Suprapubic skin (tissue), 4 donors: ENCODE measurements around the gene ALDH1L1. TPM values are rescaled to one million over a fixed set of nuclear protein-coding genes. Genes with fewer than 3 reads are reported as not detected.

Experiments used
- DNase-seq, 2 donors: peaks; one replicate each; pipeline ENCODE4 v3.0.0-alpha.2; 2019; ENCODE audit warnings: low spot score in 2 of 2
- H3K27ac ChIP-seq: fragments of 200-600 bp; sonication (generic); one replicate; pipeline ENCODE4 v1.5.1; 2019
- H3K27me3 ChIP-seq: fragments of 200-600 bp; sonication (generic); one replicate; pipeline ENCODE4 v1.5.1; 2019
- H3K36me3 ChIP-seq: fragments of 200-600 bp; sonication (generic); one replicate; pipeline ENCODE4 v1.5.1; 2019
- H3K4me1 ChIP-seq: fragments of 200-600 bp; sonication (generic); one replicate; pipeline ENCODE4 v1.5.1; 2019
- H3K4me3 ChIP-seq: fragments of 200-600 bp; sonication (generic); one replicate; pipeline ENCODE4 v1.5.1; 2019; ENCODE audit warnings: mild to moderate bottlenecking
- H3K9me3 ChIP-seq: fragments of 200-600 bp; sonication (generic); one replicate; pipeline ENCODE4 v1.5.1; 2019
- EP300 ChIP-seq: sonication (generic); formaldehyde crosslinking; IDR thresholded peaks from one replicate; pipeline ENCODE4 v1.6.1; 2017; ENCODE audit warnings: antibody characterized with exemption
- POLR2A ChIP-seq, 2 donors: fragments of 450-650 bp; IDR thresholded peaks; one replicate each; pipeline ENCODE4 v1.6.1; 2017; ENCODE audit warnings: antibody characterized with exemption in 2 of 2, mild to moderate bottlenecking in 2 of 2, moderate library complexity in 2 of 2
- POLR2AphosphoS5 ChIP-seq, 3 donors: sonication (generic); formaldehyde crosslinking; IDR thresholded peaks; one replicate each; pipeline ENCODE4 v1.6.1; 2017; ENCODE audit warnings: antibody characterized with exemption in 3 of 3
- WGBS: methylation state at CpG from one replicate; pipeline ENCODE4 v1.1.5; 2018; 5-methylcytosine and 5-hydroxymethylcytosine counted together
- total RNA-seq, 4 donors: library from RNA; depleted of rRNA; stranded (reverse); fragments of >200 nt; gene quantifications; one replicate each; pipeline ENCODE4 v1.1.0, GENCODE V29; 2016
- TF ChIP-seq, protein P1 (sequence below), 2 donors: fragments of 200-600 bp in 1 of 2; fragments of 450-650 bp in 1 of 2; sonication (generic) in 1 of 2; IDR thresholded peaks; one replicate each; pipeline ENCODE4 v1.5.1; 2016 to 2019; ENCODE audit warnings: antibody characterized with exemption in 2 of 2, mild to moderate bottlenecking in 1 of 2, moderate library complexity in 1 of 2

ALDH1L1 gene
- total RNA-seq, 4 donors from 2014 or later, result 5.1 to 8.5 (median 7.4) TPM

DNA sequence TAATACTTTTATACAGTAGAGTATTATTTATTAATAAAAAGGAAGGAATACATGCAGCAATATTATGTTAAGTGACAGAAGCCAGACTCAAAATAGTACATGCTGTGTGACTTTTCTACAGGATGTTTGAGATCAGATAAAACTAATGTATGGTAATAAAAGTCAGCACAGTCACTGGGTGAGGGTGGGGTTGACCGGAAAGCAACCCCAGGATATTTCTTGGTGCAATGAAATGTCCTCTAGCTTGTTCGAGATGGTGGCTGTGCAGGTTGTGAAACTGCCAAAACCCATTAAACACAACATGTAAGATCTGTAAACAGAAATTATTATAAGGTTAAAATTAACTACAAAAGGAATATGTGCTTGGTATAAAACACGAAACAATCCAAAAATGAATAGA, 20.8 kb upstream of the ALDH1L1 start:
- Histone ChIP-seq H3K36me3 (no peaks in the 10 kb centered on the region), H3K4me3 (no peak overlapping the region), H3K27me3 (peaks cover 6% of the 10 kb centered on the region), H3K4me1 (peaks cover 4% of the 10 kb centered on the region), H3K27ac (no peak overlapping the region), H3K9me3 (no peaks in the 10 kb centered on the region)
- no peak for DNase-seq
- 63% methylated on average over 3 of the region's 3 CpGs for WGBS
- no peak for TF ChIP-seq EP300
- TF ChIP-seq, protein P1, sequence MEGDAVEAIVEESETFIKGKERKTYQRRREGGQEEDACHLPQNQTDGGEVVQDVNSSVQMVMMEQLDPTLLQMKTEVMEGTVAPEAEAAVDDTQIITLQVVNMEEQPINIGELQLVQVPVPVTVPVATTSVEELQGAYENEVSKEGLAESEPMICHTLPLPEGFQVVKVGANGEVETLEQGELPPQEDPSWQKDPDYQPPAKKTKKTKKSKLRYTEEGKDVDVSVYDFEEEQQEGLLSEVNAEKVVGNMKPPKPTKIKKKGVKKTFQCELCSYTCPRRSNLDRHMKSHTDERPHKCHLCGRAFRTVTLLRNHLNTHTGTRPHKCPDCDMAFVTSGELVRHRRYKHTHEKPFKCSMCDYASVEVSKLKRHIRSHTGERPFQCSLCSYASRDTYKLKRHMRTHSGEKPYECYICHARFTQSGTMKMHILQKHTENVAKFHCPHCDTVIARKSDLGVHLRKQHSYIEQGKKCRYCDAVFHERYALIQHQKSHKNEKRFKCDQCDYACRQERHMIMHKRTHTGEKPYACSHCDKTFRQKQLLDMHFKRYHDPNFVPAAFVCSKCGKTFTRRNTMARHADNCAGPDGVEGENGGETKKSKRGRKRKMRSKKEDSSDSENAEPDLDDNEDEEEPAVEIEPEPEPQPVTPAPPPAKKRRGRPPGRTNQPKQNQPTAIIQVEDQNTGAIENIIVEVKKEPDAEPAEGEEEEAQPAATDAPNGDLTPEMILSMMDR (IDR thresholded peaks at IDR 0.05), result no peak
- TF ChIP-seq POLR2AphosphoS5 (IDR thresholded peaks at IDR 0.05), result no peak
- no peak for TF ChIP-seq POLR2A (IDR thresholded peaks at IDR 0.05)

DNA sequence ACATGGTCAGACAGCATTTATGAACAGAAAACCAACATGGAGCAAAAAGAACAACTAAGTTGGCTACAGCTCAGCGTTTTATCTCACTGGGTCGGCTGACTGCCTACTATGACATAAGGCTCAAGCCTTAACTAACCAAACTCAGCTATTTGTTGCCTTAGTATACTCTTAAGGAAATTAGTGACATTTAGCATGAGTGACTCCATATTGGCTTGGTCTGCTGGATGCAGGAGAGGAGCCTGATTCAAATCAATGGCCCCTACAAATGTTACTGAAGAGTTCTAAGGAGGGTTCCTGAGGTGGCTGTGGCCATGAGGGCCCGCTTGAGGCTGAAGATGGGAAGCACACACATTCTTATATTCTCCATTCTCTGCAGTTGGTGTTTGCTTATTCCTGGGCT, 20.1 kb upstream of the ALDH1L1 start:
- no peak for DNase-seq
- TF ChIP-seq POLR2AphosphoS5 (IDR thresholded peaks at IDR 0.05), result no peak
- TF ChIP-seq POLR2A (IDR thresholded peaks at IDR 0.05), result no peak
- TF ChIP-seq EP300, result no peak
- TF ChIP-seq, protein P1 (IDR thresholded peaks at IDR 0.05), result no peak
- H3K27me3 ChIP-seq, result peaks cover 6% of the 10 kb centered on the region
- WGBS, result 56% methylated on average over 3 of the region's 3 CpGs
- no peaks in the 10 kb centered on the region for H3K36me3 ChIP-seq
- no peaks in the 10 kb centered on the region for H3K4me1 ChIP-seq
- no peak overlapping the region for H3K27ac ChIP-seq
- H3K4me3 ChIP-seq, result no peak overlapping the region
- no peaks in the 10 kb centered on the region for H3K9me3 ChIP-seq

DNA sequence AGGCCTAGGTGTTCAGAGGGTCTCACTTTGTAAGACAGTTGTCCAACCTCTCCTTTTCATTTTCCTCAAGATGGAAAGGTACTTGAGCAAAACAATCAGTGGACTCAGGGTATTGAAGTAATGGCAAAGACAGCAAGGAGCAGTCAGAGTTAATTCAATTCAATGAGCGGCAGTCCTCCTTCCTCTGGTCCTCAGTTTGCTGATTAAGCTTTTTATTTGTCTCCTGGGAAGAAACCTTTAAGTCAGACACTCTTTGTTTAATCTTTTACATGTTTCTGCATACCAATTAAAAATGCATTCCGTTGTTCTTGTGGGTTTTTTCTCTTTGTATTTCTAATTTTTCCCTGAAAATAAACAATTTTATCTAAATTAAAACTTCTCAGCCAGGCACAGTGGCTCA, 18.9 kb upstream of the ALDH1L1 start:
- H3K9me3 ChIP-seq, result no peaks in the 10 kb centered on the region
- no peak overlapping the region for H3K27ac ChIP-seq
- no peaks in the 10 kb centered on the region for H3K4me1 ChIP-seq
- TF ChIP-seq, protein P1 (IDR thresholded peaks at IDR 0.05), result no peak
- TF ChIP-seq EP300, result no peak
- TF ChIP-seq POLR2AphosphoS5 (IDR thresholded peaks at IDR 0.05), result no peak
- TF ChIP-seq POLR2A (IDR thresholded peaks at IDR 0.05), result no peak
- 69% methylated on average over 2 of the region's 2 CpGs for WGBS
- H3K36me3 ChIP-seq, result no peaks in the 10 kb centered on the region
- H3K27me3 ChIP-seq, result no peaks in the 10 kb centered on the region
- no peak for DNase-seq
- H3K4me3 ChIP-seq, result no peak overlapping the region

DNA sequence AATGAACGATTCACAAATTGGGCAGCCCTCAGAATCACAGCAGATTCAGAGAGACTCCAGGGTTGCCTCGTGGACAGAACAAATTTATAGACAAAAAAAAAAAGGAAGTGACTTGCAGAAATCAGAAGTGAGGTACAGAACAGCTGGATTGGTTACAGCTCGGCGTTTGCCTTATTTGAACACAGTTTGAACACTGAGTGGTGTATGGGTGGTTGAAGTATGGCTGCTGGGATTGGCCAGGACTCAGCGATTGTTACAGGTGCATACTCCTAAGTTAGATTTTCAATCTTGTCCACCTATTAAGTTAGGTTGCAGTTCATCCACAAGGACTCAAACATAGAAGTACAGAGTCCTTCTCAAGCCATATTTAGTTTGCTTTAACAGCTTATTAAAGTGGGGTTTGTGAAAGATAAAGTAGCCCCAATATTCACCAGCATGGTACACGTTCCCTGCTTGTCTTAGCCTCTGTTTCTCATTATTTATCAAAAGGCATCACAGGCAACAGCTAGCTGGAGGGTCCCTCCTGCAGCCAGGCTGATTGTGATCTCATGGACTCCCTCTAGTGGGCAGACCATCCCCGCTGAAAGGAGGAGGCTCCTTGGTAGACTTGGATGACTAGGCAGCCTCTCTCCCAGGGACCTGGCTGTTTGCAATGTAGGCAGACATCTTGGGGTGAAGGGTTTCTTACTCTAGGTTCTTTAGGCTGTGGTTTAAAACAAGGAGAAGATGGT, 17.6 kb upstream of the ALDH1L1 start:
- TF ChIP-seq POLR2A (IDR thresholded peaks at IDR 0.05), result no peak
- TF ChIP-seq, protein P1 (IDR thresholded peaks at IDR 0.05), result peak in 1 of 2 donors; percentile 62
- Histone ChIP-seq H3K9me3 (no peaks in the 10 kb centered on the region), H3K4me3 (no peak overlapping the region), H3K27ac (no peak overlapping the region), H3K36me3 (no peaks in the 10 kb centered on the region), H3K4me1 (no peaks in the 10 kb centered on the region), H3K27me3 (no peaks in the 10 kb centered on the region)
- WGBS, result 51% methylated on average over 7 of the region's 7 CpGs
- DNase-seq, result no peak

DNA sequence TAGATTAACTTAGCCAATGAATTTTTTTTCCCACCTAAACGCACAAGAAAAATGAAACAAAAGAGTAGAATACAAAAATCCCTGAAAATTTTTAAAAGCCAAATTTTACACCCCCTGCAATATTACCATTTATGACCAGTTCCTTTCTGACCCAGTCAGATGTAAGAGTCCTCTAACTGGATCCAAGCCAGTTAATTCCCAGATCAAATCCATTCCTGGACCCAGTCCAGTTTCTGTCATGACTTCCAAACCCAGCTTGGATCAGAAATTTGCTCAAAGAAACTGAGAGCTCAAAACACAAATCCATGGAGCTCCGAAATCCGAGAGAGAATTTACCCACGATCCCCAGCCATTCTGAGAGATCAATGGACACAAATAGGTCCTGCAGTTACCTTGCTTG, 17.0 kb upstream of the ALDH1L1 start:
- TF ChIP-seq EP300 (no peak), POLR2A (IDR thresholded peaks at IDR 0.05) (no peak), POLR2AphosphoS5 (IDR thresholded peaks at IDR 0.05) (no peak)
- TF ChIP-seq, protein P1 (IDR thresholded peaks at IDR 0.05), result no peak
- no peak for DNase-seq
- Histone ChIP-seq H3K27ac (no peak overlapping the region), H3K27me3 (no peaks in the 10 kb centered on the region), H3K9me3 (no peaks in the 10 kb centered on the region), H3K36me3 (no peaks in the 10 kb centered on the region), H3K4me1 (no peaks in the 10 kb centered on the region), H3K4me3 (no peak overlapping the region)
- 86% methylated on average over 4 of the region's 4 CpGs for WGBS
